Smooth muscle cell (in vitro differentiated cells): ENCODE data around the gene TIMM44. TPM values are rescaled to one million over a fixed set of nuclear protein-coding genes. Genes with fewer than 3 reads are reported as not detected.
A peak's percentile ranks its signal among the peaks of the same experiment; 100 is the strongest.

ENCODE experiments used
- DNase-seq: peaks from one replicate; lab custom pipeline; 2025; ENCODE audit not compliant: unreplicated experiment; lab: John Stamatoyannopoulos, UW
- H2AFZ ChIP-seq: fragments of 200-600 bp; sonication (generic); 2 replicates; pipeline ENCODE4 v1.6.0; 2016; ENCODE audit warnings: antibody characterized with exemption, low read depth, mild to moderate bottlenecking
- H3F3A ChIP-seq: fragments of 200-600 bp; sonication (generic); 2 replicates; pipeline ENCODE4 v1.6.0; 2017; ENCODE audit warnings: antibody characterized with exemption, low read depth
- H3K27ac ChIP-seq: fragments of 200-600 bp; sonication (generic); 2 replicates; pipeline ENCODE4 v1.5.1; 2016; ENCODE audit warnings: low read depth, mild to moderate bottlenecking
- H3K27me3 ChIP-seq: fragments of 200-600 bp; sonication (generic); 2 replicates; pipeline ENCODE4 v1.6.1; 2016; ENCODE audit warnings: low read depth, mild to moderate bottlenecking
- H3K36me3 ChIP-seq: fragments of 200-600 bp; sonication (generic); 2 replicates; pipeline ENCODE4 v1.5.1; 2016; ENCODE audit warnings: low read depth
- H3K4me1 ChIP-seq: fragments of 200-600 bp; sonication (generic); 2 replicates; pipeline ENCODE4 v1.5.1; 2016; ENCODE audit warnings: low read depth
- H3K4me2 ChIP-seq: fragments of 200-600 bp; sonication (generic); 2 replicates; pipeline ENCODE4 v1.6.0; 2016; ENCODE audit warnings: mild to moderate bottlenecking
- H3K4me3 ChIP-seq: fragments of 200-600 bp; sonication (generic); 2 replicates; pipeline ENCODE4 v1.5.1; 2016; ENCODE audit warnings: mild to moderate bottlenecking
- H3K79me2 ChIP-seq: fragments of 200-600 bp; sonication (generic); 2 replicates; pipeline ENCODE4 v1.6.0; 2016; ENCODE audit warnings: low read depth, mild to moderate bottlenecking
- H3K9ac ChIP-seq: fragments of 200-600 bp; sonication (generic); 2 replicates; pipeline ENCODE4 v1.6.0; 2016; ENCODE audit warnings: low read depth
- H3K9me3 ChIP-seq: fragments of 200-600 bp; sonication (generic); replicated peaks from 2 replicates; pipeline ENCODE4 v1.5.1; 2016; ENCODE audit warnings: low read depth
- H4K20me1 ChIP-seq: fragments of 200-600 bp; sonication (generic); 2 replicates; pipeline ENCODE4 v1.6.0; 2016; ENCODE audit warnings: low read depth
- CTCF ChIP-seq: fragments of 200-600 bp; sonication (generic); IDR thresholded peaks from 2 replicates; pipeline ENCODE4 v1.5.1; 2017; ENCODE audit warnings: borderline replicate concordance, mild to moderate bottlenecking, antibody characterized with exemption; ENCODE audit not compliant: insufficient read depth, poor library complexity, severe bottlenecking
- WGBS: methylation state at CpG from one replicate; pipeline ENCODE4 v1.1.7; 2016; ENCODE audit warnings: low lambda C conversion rate; 5-methylcytosine and 5-hydroxymethylcytosine counted together
- polyA plus RNA-seq: library from polyadenylated mRNA; unstranded; fragments of >200 nt; fragmentation: Nextera tagmentation; extraction: Ambion mirVana; gene quantifications from 2 replicates; pipeline ENCODE4 v1.2.1, GENCODE V29; 2016
- total RNA-seq: library from RNA; depleted of rRNA; stranded (reverse); fragments of >200 nt; gene quantifications from 2 replicates; pipeline ENCODE4 v1.2.3, GENCODE V29; 2014

The TIMM44 gene
- total and polyA plus RNA-seq, 2 experiments from 2014 or later = 21.8 to 25.1 TPM

GRCh38 chr19:7915250-7916102 lies 28.0 kb downstream of the TIMM44 start:
- peaks cover under 1% of the 10 kb centered on the region for H4K20me1 ChIP-seq
- DNase-seq = no peak
- peaks cover 15% of the 10 kb centered on the region for H3K4me1 ChIP-seq
- peak overlapping the region; percentile 60 for H3K4me3 ChIP-seq
- WGBS = 66% methylated on average over 22 of the region's 24 CpGs
- peaks cover 7% of the 10 kb centered on the region for H3F3A ChIP-seq
- TF ChIP-seq CTCF = no peak
- H3K27ac ChIP-seq = no peak overlapping the region
- peak overlapping the region; percentile 98 for H3K4me2 ChIP-seq
- H3K9me3 ChIP-seq = no peaks in the 10 kb centered on the region
- H3K79me2 ChIP-seq = no peaks in the 10 kb centered on the region
- H3K27me3 ChIP-seq = no peaks in the 10 kb centered on the region
- peak overlapping the region; percentile 22 for H3K9ac ChIP-seq
- H2AFZ ChIP-seq = no peak overlapping the region
- H3K36me3 ChIP-seq = no peaks in the 10 kb centered on the region

- no peaks in the 10 kb centered on the region for H3K27me3 ChIP-seq
- no peak within 1 kb of the TSS for H2AFZ ChIP-seq
- peaks cover 7% of the 10 kb centered on the region for H3F3A ChIP-seq
- peaks cover 15% of the 10 kb centered on the region for H3K4me1 ChIP-seq
- TF ChIP-seq CTCF = no peak
- H3K4me2 ChIP-seq = peak within 1 kb of the TSS; percentile 98
- peaks cover 9% of the 10 kb centered on the region for H4K20me1 ChIP-seq
- 88% methylated on average over 12 of the region's 12 CpGs for WGBS
- H3K27ac ChIP-seq = no peak within 1 kb of the TSS
- H3K9ac ChIP-seq = no peak within 1 kb of the TSS
- H3K9me3 ChIP-seq = no peaks in the 10 kb centered on the region
- H3K4me3 ChIP-seq = peak within 1 kb of the TSS; percentile 60
- no peaks in the 10 kb centered on the region for H3K36me3 ChIP-seq
- no peaks in the 10 kb centered on the region for H3K79me2 ChIP-seq
- no peak for DNase-seq
These were observed 28.8 kb downstream of the TIMM44 start, which contains the start of gene TGFBR3L for GRCh38 chr19:7914598-7915045. Gene TGFBR3L, plus strand, starts transcription at chr19:7914830.

GRCh38 chr19:7914099-7914498 lies 29.4 kb downstream of the TIMM44 start:
- Histone ChIP-seq H2AFZ (no peak overlapping the region), H3K27ac (no peak overlapping the region), H4K20me1 (peaks cover 14% of the 10 kb centered on the region), H3K9me3 (no peaks in the 10 kb centered on the region), H3K9ac (no peak overlapping the region), H3F3A (peaks cover 7% of the 10 kb centered on the region), H3K4me2 (no peak overlapping the region), H3K79me2 (no peaks in the 10 kb centered on the region), H3K27me3 (no peaks in the 10 kb centered on the region), H3K4me3 (no peak overlapping the region), H3K36me3 (no peaks in the 10 kb centered on the region), H3K4me1 (peaks cover 15% of the 10 kb centered on the region)
- TF ChIP-seq CTCF = no peak
- 89% methylated on average over 7 of the region's 12 CpGs for WGBS
- DNase-seq = no peak
